HT1080 (cell line): Measurements from ENCODE around the gene PPARA. TPM values are rescaled to one million over a fixed set of nuclear protein-coding genes. Genes with fewer than 3 reads are reported as not detected.

Experiments
- DNase-seq: peaks from one replicate; pipeline ENCODE4 v3.0.0-alpha.2; 2015; ENCODE audit warnings: low read depth
- total RNA-seq: library from RNA; depleted of rRNA; stranded (reverse); fragments of >200 nt; shearing (Covaris generic); gene quantifications from 2 replicates; pipeline ENCODE4 v1.2.3, GENCODE V29; 2014; rRNA removed

PPARA gene
- total RNA-seq, 1 experiment from 2014 or later, result 4.3 TPM

DNA sequence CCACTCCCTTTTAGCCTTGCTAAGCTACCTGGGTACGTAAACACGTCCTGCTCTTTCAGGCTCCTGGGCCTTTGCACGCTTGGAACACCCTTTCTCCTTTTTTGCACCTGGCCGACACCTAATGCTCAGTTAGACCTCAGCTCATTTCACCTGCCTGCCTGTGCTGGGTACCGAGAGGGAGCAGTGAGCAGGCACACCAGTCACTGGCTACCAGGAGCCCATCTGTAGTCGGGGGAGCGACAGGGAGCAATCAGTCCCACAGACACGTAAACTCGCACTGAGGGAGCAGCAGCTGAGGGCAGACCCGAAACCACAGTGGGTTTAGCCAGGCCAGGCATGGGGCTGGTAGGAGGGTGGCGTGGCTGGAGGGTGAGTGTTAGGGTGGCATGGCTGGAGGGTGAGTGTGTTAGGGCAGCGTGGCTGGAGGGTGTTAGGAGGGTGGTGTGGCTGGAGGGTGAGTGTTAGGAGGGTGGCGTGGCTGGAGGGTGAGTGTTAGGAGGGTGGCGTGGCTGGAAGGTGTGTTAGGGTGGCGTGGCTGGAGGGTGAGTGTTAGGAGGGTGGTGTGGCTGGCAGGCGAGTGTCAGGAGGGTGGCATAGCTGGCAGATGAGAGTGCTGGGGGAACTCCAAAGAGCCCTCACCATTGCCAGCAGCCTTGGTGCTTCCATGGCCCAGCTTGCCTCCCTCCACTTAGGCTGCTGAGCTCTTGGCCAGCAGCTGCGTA lies 140.0 kb downstream of the PPARA start:
- DNase-seq, result no peak

DNA sequence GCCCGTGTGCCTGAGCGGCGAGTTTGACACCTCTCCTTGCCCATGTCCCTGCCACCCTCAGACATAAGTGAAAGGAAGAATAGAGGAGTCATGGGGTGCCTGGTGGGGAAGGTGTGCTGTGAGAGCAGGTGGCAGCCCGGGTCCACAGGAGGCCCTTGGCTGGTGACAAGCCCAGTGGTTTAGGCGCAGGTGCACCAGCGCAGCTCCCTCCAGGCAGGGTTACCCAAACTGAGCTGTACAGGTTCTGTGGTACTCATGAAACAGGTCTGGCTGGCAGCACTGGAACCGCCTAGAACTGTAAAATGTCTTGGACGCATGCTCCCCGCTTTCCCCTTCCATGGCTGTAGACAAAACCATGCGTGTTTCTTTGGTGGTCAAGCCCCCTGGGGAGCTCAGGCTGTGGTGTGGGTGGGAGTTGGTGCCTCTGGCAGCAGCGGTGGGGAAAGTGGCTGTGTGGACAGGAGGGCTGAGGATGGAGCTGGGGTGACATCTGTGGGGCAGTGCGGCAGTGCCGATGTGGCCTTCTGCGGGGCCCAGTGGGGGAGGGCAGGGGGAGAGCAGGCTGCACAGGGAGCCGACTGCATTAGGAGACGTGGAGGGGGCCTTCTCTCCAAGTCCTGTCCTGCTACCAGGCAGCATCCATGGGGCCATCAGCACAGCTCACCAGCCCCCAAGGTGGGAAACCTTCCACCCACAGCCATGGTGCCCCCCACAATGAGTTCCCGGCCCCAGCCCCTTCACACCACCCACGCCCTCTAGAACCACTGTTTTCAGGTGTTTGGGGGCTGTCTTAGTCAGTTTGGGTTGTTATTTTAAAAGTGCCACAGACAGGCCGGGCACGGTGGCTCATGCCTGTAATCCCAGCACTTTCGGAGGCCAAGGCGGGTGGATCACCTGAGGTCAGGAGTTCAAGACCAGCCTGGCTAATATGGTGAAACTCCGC lies 140.8 kb downstream of the PPARA start:
- DNase-seq, result no peak

DNA sequence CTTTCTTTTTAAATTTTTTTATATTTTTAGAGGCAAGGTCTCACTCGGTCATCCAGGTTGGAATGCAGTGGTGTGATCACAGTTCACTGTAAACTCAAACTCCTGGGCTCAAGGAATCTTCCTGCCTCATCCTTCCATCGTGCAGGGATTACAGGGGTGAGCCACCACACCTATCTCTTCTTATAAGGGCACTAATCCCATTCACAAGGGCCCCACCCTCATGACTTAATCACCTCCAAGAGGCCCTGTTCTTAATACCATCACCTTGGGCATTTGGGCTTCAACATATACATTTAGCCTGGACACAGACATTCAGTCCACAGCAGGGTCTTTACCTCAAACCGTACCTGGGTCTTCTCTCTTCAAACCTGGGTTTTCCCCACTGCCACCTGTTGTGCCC lies 141.8 kb downstream of the PPARA start:
- no peak for DNase-seq

DNA sequence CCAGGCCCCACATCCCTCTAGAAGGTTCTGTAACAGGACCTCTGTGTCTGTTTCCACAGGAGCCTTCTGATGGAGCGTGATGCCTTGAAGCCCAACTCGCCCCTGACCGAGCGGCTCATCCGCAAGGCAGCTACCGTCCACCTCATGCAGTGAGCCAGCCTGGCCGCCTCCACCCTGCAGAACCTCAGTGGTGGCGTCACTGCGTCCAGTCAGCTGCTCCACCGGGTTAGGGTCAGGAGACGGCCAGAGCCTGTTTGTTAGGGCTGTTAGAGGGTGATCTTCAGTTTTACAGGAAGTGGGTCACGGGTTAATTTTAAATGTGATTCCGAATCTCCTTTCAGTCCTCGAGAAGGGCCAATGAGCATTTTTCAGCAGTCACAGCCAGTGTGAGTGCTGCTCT lies 142.4 kb downstream of the PPARA start:
- no peak for DNase-seq

Other genes starting within 250 kb of the PPARA start
- 15.0 and 18.9 TPM in 2 replicates for gene WNT7B, start 173.4 kb upstream of the PPARA start, total RNA-seq
- gene CDPF1, start 99.8 kb downstream of the PPARA start, total RNA-seq, result 18.1 and 20.3 TPM in 2 replicates
- not detected in 2 replicates for gene PKDREJ, start 112.8 kb downstream of the PPARA start, total RNA-seq
- 21.7 and 26.0 TPM in 2 replicates for gene TTC38, start 117.5 kb downstream of the PPARA start, total RNA-seq
- gene GTSE1, start 146.3 kb downstream of the PPARA start, total RNA-seq, result 33.2 and 34.2 TPM in 2 replicates
- gene TRMU, start 185.2 kb downstream of the PPARA start, total RNA-seq, result 68.0 and 72.1 TPM in 2 replicates